Measurements from ENCODE around the gene WNT11. TPM values are rescaled to one million over a fixed set of nuclear protein-coding genes. Genes with fewer than 3 reads are reported as not detected.

Gene WNT11
- total RNA-seq, 2 donors from 2014 or later = 0.53 to 0.62 TPM

DNA sequence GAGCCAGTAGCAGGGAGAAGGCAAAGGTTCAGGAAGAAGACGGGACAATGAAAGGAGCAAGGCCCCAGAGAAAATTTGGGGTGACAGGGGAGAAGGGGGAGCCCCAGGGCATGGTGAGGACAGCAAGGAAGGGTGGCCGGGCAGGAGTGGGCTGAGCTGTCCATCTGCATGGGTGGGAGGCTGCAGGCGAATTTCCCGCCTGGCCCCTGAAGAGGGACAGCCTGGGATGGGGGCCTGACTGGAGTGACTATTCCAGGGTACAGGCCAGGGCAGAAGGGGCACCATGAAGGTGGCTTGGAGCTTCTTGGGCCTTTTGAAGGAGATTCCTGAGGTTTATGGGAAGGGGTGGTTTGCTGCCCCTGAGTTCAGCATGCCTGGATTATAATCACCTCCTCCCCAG, 56.2 kb downstream of the WNT11 start:
- peaks cover 76% of the 10 kb centered on the region for H3K27me3 ChIP-seq (ENCODE audit: control insufficient read depth, insufficient read depth, low read length, poor library complexity, severe bottlenecking)
- Mint-ChIP-seq H3K4me1 (peaks cover 16% of the 10 kb centered on the region), H3K36me3 (ENCODE audit: low read depth) (no peaks in the 10 kb centered on the region), H3K27ac (no peak overlapping the region), H3K9me3 (no peaks in the 10 kb centered on the region), H3K27me3 (ENCODE audit: insufficient read depth) (peaks cover 86% of the 10 kb centered on the region), H3K4me3 (no peak overlapping the region)
- no peaks in the 10 kb centered on the region for H3K9me3 ChIP-seq (ENCODE audit: control insufficient read depth, low read length)
- no peak overlapping the region for H3K9ac ChIP-seq (ENCODE audit: extremely low read depth, low read length, poor library complexity, severe bottlenecking)
- H3K4me3 ChIP-seq (ENCODE audit: low read length) = no peak overlapping the region
- DNase-seq = no peak
- TF ChIP-seq CTCF (conservative IDR thresholded peaks at IDR 0.05) = no peak
- H3K27ac ChIP-seq (ENCODE audit: low read depth, low read length) = no peak overlapping the region
- H3K4me1 ChIP-seq (ENCODE audit: control insufficient read depth, insufficient read depth, low read length) = peaks cover 6% of the 10 kb centered on the region
- no peaks in the 10 kb centered on the region for H3K36me3 ChIP-seq (ENCODE audit: control insufficient read depth, insufficient read depth, low read length)
- 96 to 97% methylated on average over 3 to 4 of the region's 4 CpGs for WGBS, 2 experiments (ENCODE audit: insufficient coverage in 1 of 2, insufficient read length in 1 of 2)

DNA sequence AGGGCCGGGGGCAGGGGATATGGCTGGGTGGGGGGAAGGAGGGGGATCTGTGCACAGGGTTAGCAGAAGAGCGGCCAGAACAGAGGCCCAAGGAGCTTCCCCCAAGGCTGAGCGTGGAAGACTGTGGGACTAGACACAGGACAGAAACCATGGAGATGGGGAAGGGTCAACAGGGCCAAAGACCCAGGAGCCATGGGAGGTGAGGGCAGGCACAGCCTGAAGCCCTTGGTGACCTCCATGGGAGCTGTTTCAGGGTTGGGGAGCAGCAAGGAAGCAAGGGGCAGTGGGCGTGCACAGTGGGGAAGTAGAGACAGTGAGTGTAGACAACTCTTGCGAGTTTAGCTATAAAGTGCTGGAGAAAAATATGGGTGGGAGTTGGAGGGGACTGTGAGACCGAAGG, 56.6 kb downstream of the WNT11 start:
- WGBS, 2 experiments (ENCODE audit: insufficient coverage in 1 of 2, insufficient read length in 1 of 2) = 95% methylated on average over 5 to 6 of the region's 6 CpGs
- Mint-ChIP-seq H3K36me3 (ENCODE audit: low read depth) (no peaks in the 10 kb centered on the region), H3K4me3 (no peak overlapping the region), H3K27ac (no peak overlapping the region), H3K27me3 (ENCODE audit: insufficient read depth) (peaks cover 88% of the 10 kb centered on the region), H3K9me3 (no peaks in the 10 kb centered on the region), H3K4me1 (peaks cover 16% of the 10 kb centered on the region)
- no peaks in the 10 kb centered on the region for H3K36me3 ChIP-seq (ENCODE audit: control insufficient read depth, insufficient read depth, low read length)
- TF ChIP-seq CTCF (conservative IDR thresholded peaks at IDR 0.05) = no peak
- peaks cover 76% of the 10 kb centered on the region for H3K27me3 ChIP-seq (ENCODE audit: control insufficient read depth, insufficient read depth, low read length, poor library complexity, severe bottlenecking)
- H3K4me1 ChIP-seq (ENCODE audit: control insufficient read depth, insufficient read depth, low read length) = peaks cover 6% of the 10 kb centered on the region
- no peaks in the 10 kb centered on the region for H3K9me3 ChIP-seq (ENCODE audit: control insufficient read depth, low read length)
- H3K27ac ChIP-seq (ENCODE audit: low read depth, low read length) = no peak overlapping the region
- DNase-seq = no peak
- H3K4me3 ChIP-seq (ENCODE audit: low read length) = no peak overlapping the region
- H3K9ac ChIP-seq (ENCODE audit: extremely low read depth, low read length, poor library complexity, severe bottlenecking) = no peak overlapping the region

DNA sequence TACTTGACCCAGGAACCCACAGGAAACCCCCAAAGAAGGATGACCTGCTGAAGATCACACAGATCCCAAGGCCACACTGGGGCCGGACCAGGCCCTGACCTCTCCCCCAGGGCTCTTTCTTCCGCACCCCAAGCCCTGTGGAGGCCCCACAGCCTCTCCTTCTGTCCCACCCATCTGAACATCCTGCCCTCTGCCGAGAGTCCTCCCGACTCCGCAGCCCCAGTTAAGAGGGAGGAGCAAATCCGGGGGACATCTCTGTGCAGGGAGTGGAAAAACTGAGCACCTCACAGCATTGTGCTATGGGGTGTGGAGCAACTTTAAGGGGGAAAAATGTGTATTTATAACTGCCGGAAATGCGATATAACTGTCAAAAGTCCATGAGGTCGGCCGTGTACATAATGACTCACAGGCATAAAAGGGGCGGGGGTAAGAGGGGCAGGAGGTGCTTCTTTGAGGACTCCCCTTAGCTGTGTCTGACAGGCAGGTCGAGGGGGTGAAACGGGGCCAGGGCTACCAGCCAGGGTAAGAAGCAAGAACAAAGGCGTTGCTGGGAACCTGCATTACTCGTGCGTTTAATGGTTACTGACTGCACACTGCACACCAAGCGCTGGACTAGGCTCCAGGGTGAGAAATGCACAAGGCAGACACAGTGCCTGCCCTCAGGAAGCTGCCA, 57.2 kb downstream of the WNT11 start:
- Histone ChIP-seq H3K4me1 (ENCODE audit: control insufficient read depth, insufficient read depth, low read length) (peaks cover 6% of the 10 kb centered on the region), H3K4me3 (ENCODE audit: low read length) (no peak overlapping the region), H3K9me3 (ENCODE audit: control insufficient read depth, low read length) (no peaks in the 10 kb centered on the region), H3K36me3 (ENCODE audit: control insufficient read depth, insufficient read depth, low read length) (no peaks in the 10 kb centered on the region), H3K9ac (ENCODE audit: extremely low read depth, low read length, poor library complexity, severe bottlenecking) (no peak overlapping the region), H3K27ac (ENCODE audit: low read depth, low read length) (no peak overlapping the region), H3K27me3 (ENCODE audit: control insufficient read depth, insufficient read depth, low read length, poor library complexity, severe bottlenecking) (peaks cover 76% of the 10 kb centered on the region)
- peaks cover 16% of the 10 kb centered on the region for H3K4me1 Mint-ChIP-seq
- no peak overlapping the region for H3K27ac Mint-ChIP-seq
- H3K4me3 Mint-ChIP-seq = no peak overlapping the region
- no peaks in the 10 kb centered on the region for H3K36me3 Mint-ChIP-seq (ENCODE audit: low read depth)
- TF ChIP-seq CTCF (conservative IDR thresholded peaks at IDR 0.05) = no peak
- peaks cover 88% of the 10 kb centered on the region for H3K27me3 Mint-ChIP-seq (ENCODE audit: insufficient read depth)
- 89 to 90% methylated on average over 12 to 17 of the region's 17 CpGs for WGBS, 2 experiments (ENCODE audit: insufficient coverage in 1 of 2, insufficient read length in 1 of 2)
- no peak for DNase-seq
- no peaks in the 10 kb centered on the region for H3K9me3 Mint-ChIP-seq

Data from endodermal cell (in vitro differentiated cells).